KG1 (cell line): Measurements from ENCODE around the gene WDR70.
"Not testable (repeated sequence)": the region's sequence is repeated elsewhere in the genome, so short reads cannot be mapped to it uniquely, and the experiment has no call there.

Experiments
- DNase-seq: peaks from one replicate; lab custom pipeline; 2025; lab: John Stamatoyannopoulos, UW

The WDR70 gene

GRCh38 chr5:37640088-37640487 lies 261.0 kb downstream of the WDR70 start:
- DNase-seq: no peak

- no peak for DNase-seq
Observed at GRCh38 chr5:37641933-37642332, 262.8 kb downstream of the WDR70 start.

- DNase-seq: no peak
Observed at GRCh38 chr5:37645707-37646106, 266.6 kb downstream of the WDR70 start.

DNA sequence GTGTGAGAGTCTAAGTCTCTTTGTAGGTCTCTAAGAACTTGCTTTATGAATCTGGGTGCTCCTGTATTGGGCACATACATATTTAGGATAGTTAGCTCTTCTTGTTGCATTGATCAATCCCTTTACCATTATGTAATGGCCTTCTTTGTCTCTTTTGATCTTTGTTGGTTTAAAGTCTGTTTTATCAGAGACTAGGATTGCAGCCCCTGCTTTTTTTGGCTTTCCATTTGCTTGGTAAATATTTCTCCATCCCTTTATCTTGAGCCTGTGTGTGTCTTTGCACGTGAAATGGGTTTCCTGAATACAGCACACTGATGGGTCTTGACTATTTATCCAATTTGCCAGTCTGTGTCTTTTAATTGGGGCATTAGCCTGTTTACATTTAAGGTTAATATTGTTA lies 275.4 kb downstream of the WDR70 start:
- not testable (repeated sequence) for DNase-seq

DNA sequence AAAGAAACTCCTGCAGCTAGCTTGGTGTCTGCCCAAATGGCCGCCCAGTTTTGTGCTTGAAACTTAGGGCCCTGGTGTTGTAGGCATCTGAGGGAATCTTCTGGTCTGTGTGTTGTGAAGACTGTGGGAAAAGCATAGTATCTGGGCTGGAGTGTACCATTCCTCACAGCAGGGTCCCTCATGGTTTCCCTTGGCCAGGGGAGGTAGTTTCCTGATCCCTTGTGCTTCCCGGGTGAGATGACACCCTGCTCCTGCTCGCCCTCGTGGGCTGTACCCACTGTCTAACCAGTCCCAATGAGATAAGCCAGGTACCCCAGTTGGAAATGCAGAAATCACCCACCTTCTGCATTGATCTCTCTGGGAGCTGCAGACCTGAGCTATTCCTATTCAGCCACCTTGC lies 277.9 kb downstream of the WDR70 start:
- DNase-seq: no peak

DNA sequence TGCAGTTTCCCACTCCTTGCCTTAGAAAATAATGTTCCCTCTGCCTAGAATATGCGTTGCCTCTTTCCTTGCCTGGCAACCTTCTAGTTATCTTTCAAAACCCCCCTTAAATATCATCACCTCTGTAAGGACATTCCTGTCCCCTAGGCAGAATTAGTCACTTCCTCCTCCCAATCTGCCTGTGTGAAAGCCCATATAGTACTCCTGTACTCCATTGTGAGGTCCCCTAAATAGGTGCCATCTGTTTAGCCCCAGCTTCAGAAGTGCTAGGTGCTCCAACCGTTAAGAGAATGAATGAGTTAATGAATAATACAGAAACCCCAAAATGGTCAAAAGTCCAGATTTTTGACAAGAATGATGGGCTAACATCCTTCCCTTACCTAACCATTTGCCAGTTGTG lies 279.3 kb downstream of the WDR70 start:
- DNase-seq: no peak

- no peak for DNase-seq
Observed at GRCh38 chr5:37660319-37660718, 281.2 kb downstream of the WDR70 start.

GRCh38 chr5:37661227-37661920 lies 282.3 kb downstream of the WDR70 start:
- DNase-seq: no peak

DNA sequence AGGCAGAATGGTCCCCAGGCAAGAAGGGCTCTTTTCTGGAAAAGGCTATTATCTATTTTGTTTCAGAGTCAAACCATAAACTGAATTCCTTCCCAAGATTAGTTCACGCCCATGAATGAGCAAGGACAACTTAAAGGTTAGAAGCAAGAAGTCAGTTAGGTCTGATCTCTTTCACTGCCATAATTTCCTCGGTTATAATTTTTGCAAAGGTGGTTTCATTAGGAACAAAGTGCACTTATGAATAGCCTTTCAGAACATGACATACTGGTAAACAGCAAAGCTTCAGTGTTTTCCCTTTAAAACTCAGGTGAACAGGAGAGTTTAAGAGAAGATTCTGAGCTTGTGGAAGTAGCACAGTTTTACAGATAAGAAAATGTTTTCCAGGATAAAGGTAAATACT lies 282.8 kb downstream of the WDR70 start:
- DNase-seq: no peak

- DNase-seq: no peak
Observed at GRCh38 chr5:37662362-37662761, 283.2 kb downstream of the WDR70 start.

GRCh38 chr5:37662789-37663485 lies 283.8 kb downstream of the WDR70 start:
- no peak for DNase-seq

DNA sequence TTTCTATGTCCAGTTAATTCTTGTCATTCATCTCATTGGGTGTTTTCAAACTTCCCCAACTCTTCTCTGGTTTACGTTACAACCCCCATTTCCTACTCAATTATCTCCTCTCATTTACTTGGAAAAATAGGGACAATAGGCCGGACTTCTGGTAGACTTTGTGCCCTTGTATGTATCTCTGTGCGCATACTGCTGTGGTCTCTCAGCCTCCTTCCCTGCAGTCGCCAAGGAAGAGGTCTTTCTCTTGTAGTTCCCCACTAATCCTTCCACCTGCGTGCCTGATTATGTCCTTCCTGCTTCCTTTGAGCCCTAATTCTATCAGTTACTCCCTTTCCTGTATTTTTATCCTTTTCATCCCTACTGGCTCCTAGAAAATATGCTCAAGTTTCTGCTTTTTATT lies 284.4 kb downstream of the WDR70 start:
- DNase-seq: no peak

DNA sequence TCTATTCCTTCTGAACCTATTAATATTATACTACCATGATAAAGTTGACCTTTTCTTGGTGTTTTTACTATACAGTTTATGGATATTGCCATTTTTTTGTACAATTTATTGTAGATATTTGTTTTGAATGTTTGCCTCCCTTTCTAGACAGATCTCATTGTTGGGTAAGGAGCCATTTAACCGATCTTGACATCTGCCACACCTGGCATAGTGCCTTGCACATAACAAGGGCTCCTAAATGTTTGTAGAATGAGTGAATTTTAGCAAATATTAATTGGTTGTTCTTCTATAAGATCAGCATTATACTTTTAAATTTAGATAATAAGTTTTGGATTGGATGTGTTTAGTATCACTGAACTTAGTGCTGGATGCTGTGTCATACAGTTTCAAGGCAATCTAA lies 285.4 kb downstream of the WDR70 start:
- no peak for DNase-seq

DNA sequence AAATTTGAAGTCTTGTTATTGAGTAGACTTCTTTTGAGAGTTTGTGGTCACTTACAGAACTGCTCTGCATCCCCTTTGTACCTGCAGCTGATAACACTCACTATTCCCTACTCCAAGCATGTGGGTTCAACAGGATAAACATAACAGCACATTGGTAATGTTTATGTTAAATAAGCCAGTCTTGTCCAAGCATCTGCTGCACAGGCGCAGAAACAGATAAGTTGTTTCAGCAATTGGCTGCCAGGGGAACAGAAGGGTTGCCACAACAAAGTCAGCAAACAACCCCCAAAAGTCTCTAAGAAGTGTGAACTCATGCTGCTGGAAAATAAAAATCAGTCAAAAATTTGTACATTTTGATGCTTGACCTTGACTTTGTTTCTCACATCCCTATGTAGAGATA lies 286.2 kb downstream of the WDR70 start:
- no peak for DNase-seq

DNA sequence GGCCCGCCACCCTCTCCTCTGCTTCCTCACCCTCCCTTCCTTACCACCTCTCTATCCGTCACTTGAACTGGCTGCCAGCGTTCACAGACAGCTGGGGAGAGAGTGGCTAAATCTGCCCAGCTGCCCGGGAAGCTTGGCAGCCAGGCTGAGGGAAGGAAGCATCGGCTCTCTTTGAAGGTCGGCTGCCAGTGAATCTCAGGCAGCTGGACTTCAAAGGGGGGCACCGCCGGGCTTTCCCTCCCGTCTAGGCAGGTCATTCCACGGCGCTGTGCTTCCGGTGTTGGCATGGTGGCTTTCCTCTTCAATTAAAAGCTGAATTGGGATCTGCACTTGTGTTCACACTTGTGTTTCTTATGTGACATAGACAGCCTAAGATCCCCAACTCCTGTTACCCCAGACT lies 286.8 kb downstream of the WDR70 start:
- no peak for DNase-seq

- no peak for DNase-seq
Observed at GRCh38 chr5:37667430-37667829, 288.3 kb downstream of the WDR70 start.

DNA sequence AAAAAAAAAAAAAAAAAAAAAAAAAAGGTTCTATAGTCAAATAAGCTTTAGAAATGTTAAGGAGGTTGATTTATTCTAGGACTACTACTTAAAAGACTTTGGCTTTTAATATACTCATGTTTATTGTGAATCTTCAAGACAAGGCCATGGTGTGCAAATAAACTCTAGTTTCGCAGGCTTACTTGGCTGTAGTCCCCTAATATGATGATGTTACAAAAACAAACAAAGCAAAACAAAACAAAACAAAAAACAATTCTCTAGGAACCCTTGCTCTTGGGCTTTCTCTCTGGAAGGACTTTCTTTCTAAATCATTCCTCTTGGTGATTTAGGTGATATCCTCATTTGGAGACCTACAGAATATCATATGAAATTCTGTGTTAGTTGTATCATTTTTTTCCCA lies 288.7 kb downstream of the WDR70 start:
- no peak for DNase-seq

- DNase-seq: no peak
Observed at GRCh38 chr5:37668524-37669047, 289.5 kb downstream of the WDR70 start.

DNA sequence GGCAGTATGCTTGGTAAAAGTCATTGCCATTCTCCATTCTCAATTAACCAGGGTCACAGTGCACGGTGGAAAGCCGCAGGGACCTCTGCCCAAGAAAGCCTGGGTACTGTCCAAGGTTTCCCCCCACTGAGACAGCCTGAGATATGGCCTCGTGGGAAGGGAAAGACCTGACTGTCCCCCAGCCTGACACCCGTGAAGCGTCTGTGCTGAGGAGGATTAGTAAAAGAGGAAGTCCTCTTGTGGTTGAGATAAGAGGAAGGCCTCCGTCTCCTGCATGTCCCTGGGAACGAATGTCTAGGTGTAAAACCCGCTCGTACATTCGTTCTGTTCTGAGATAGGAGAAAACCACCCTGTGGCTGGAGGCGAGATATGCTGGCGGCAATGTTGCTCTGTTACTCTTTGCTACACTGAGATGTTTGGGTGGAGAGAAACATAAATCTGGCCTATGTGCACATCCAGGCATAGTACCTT lies 293.0 kb downstream of the WDR70 start:
- DNase-seq: peak; percentile 6

- not testable (repeated sequence) for DNase-seq
Observed at GRCh38 chr5:37674361-37674760, 295.2 kb downstream of the WDR70 start.

GRCh38 chr5:37679326-37679725 lies 300.2 kb downstream of the WDR70 start:
- DNase-seq: not testable (repeated sequence)

GRCh38 chr5:37679903-37680302 lies 300.8 kb downstream of the WDR70 start:
- not testable (repeated sequence) for DNase-seq

DNA sequence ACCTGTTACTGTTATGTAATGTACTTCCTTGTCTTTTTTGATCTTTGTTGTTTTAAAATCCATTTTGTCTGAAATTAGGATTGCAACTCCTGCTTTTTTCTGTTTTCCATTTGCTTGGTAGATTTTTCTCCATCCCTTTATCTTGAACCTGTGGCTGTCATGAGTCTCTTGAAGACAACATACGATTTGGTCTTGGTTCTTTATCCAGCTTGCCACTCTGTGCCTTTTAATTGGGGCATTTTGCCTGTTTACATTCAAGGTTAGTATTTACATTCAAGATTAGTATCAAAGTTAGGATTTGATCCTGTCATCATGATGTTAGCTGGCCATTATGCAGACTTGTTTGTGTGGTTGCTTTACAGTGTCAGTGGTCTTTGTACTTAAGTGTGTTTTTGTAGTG lies 304.0 kb downstream of the WDR70 start:
- no peak for DNase-seq
